Measurements from ENCODE around the gene QPCTL.

GRCh38 chr19:45716359-45717130, 24.1 kb downstream of the QPCTL start:
- TF ChIP-seq ZNF274 (IDR thresholded peaks at IDR 0.05; ENCODE audit: low read depth, low read length) (no peak), YY1 (IDR thresholded peaks at IDR 0.05; ENCODE audit: insufficient read depth, insufficient read length) (no peak)
